ENCODE measurements around the gene DNAI4.
"Not testable (repeated sequence)": the region's sequence is repeated elsewhere in the genome, so short reads cannot be mapped to it uniquely, and the experiment has no call there.

DNAI4 gene

GRCh38 chr1:66831529-66832239 lies 93.0 kb downstream of the DNAI4 start:
- DNase-seq (ENCODE audit: extremely low spot score), result no peak
- TF ChIP-seq ARNT (IDR thresholded peaks at IDR 0.05) (no peak), BHLHE40 (IDR thresholded peaks at IDR 0.05; ENCODE audit: borderline replicate concordance) (no peak), TARDBP (IDR thresholded peaks at IDR 0.05) (no peak), CTBP1 (IDR thresholded peaks at IDR 0.05; ENCODE audit: borderline replicate concordance) (no peak), PKNOX1 (IDR thresholded peaks at IDR 0.05) (no peak), FOXM1 (IDR thresholded peaks at IDR 0.05; ENCODE audit: borderline replicate concordance) (no peak), FOXK2 (IDR thresholded peaks at IDR 0.05) (no peak), L3MBTL2 (conservative IDR thresholded peaks at IDR 0.05) (no peak), HDGF (IDR thresholded peaks at IDR 0.05; ENCODE audit: borderline replicate concordance) (no peak), LEF1 (IDR thresholded peaks at IDR 0.05; ENCODE audit: borderline replicate concordance) (no peak), SUZ12 (IDR thresholded peaks at IDR 0.05) (no peak), FOXA1 (IDR thresholded peaks at IDR 0.05) (no peak), ZNF384 (IDR thresholded peaks at IDR 0.05) (no peak), SP1 (IDR thresholded peaks at IDR 0.05) (no peak)
- CTCF ChIA-PET, result interaction anchor here (1.0 kb wide), 1 partner anchor 21 kb away, joined by 3 read pairs; no protein-coding TSS in a partner anchor
- POLR2A ChIA-PET, result no interaction called here

- ChIA-PET CTCF (no interaction called here), POLR2A (no interaction called here)
- TF ChIP-seq FOXK2 (IDR thresholded peaks at IDR 0.05) (no peak), ARNT (IDR thresholded peaks at IDR 0.05) (no peak), LEF1 (IDR thresholded peaks at IDR 0.05; ENCODE audit: borderline replicate concordance) (no peak), SUZ12 (IDR thresholded peaks at IDR 0.05) (no peak), TARDBP (IDR thresholded peaks at IDR 0.05) (no peak), NFRKB (IDR thresholded peaks at IDR 0.05) (no peak), SP1 (IDR thresholded peaks at IDR 0.05) (no peak), PKNOX1 (IDR thresholded peaks at IDR 0.05) (no peak), FOXA1 (IDR thresholded peaks at IDR 0.05) (no peak), FOXM1 (IDR thresholded peaks at IDR 0.05; ENCODE audit: borderline replicate concordance) (no peak), ZNF384 (IDR thresholded peaks at IDR 0.05) (no peak), CTBP1 (IDR thresholded peaks at IDR 0.05; ENCODE audit: borderline replicate concordance) (no peak), BHLHE40 (IDR thresholded peaks at IDR 0.05; ENCODE audit: borderline replicate concordance) (no peak), L3MBTL2 (conservative IDR thresholded peaks at IDR 0.05) (no peak), ELF4 (IDR thresholded peaks at IDR 0.05) (no peak)
- DNase-seq (ENCODE audit: extremely low spot score), result no peak
These were observed 99.9 kb downstream of the DNAI4 start for GRCh38 chr1:66824771-66825170.

GRCh38 chr1:66809736-66810326 lies 114.8 kb downstream of the DNAI4 start:
- no peak for DNase-seq (ENCODE audit: extremely low spot score)
- TF ChIP-seq TARDBP (IDR thresholded peaks at IDR 0.05), result no peak
- TF ChIP-seq HDGF (IDR thresholded peaks at IDR 0.05; ENCODE audit: borderline replicate concordance), result no peak
- TF ChIP-seq SP1 (IDR thresholded peaks at IDR 0.05), result no peak
- TF ChIP-seq BHLHE40 (IDR thresholded peaks at IDR 0.05; ENCODE audit: borderline replicate concordance), result no peak
- POLR2A ChIA-PET, result no interaction called here
- CTCF ChIA-PET, result no interaction called here

GRCh38 chr1:66809245-66809644 lies 115.4 kb downstream of the DNAI4 start:
- no peak for DNase-seq (ENCODE audit: extremely low spot score)
- ChIA-PET POLR2A (no interaction called here), CTCF (no interaction called here)
- TF ChIP-seq FOXM1 (IDR thresholded peaks at IDR 0.05; ENCODE audit: borderline replicate concordance) (no peak), SP1 (IDR thresholded peaks at IDR 0.05) (no peak), FOXA1 (IDR thresholded peaks at IDR 0.05) (no peak), NFRKB (IDR thresholded peaks at IDR 0.05) (no peak), L3MBTL2 (conservative IDR thresholded peaks at IDR 0.05) (no peak), ELF4 (IDR thresholded peaks at IDR 0.05) (no peak), TARDBP (IDR thresholded peaks at IDR 0.05) (no peak), LEF1 (IDR thresholded peaks at IDR 0.05; ENCODE audit: borderline replicate concordance) (no peak), FOXK2 (IDR thresholded peaks at IDR 0.05) (no peak), ARNT (IDR thresholded peaks at IDR 0.05) (no peak), HDGF (IDR thresholded peaks at IDR 0.05; ENCODE audit: borderline replicate concordance) (no peak), PKNOX1 (IDR thresholded peaks at IDR 0.05) (no peak), ZNF384 (IDR thresholded peaks at IDR 0.05) (no peak), BHLHE40 (IDR thresholded peaks at IDR 0.05; ENCODE audit: borderline replicate concordance) (no peak), CTBP1 (IDR thresholded peaks at IDR 0.05; ENCODE audit: borderline replicate concordance) (no peak)

GRCh38 chr1:66795839-66796238 lies 128.8 kb downstream of the DNAI4 start:
- DNase-seq (ENCODE audit: extremely low spot score); CTCF ChIA-PET; POLR2A ChIA-PET: not testable (repeated sequence)
